ENCODE results near the gene APOBEC3B.

- no peak for TF ChIP-seq CTCF (IDR thresholded peaks at IDR 0.05)
- no peak for TF ChIP-seq POLR2A (IDR thresholded peaks at IDR 0.05)
- no peak for TF ChIP-seq EP300 (IDR thresholded peaks at IDR 0.05)
Measured at GRCh38 chr22:38951734-38952133, 30.4 kb upstream of the APOBEC3B start.
